ENCODE results near the gene ALDH1L2. TPM values are rescaled to one million over a fixed set of nuclear protein-coding genes. Genes with fewer than 3 reads are reported as not detected.

Gene ALDH1L2
- polyA plus RNA-seq, 1 donor (not counting 4 experiments of a cell fraction or from before 2014, with no cell fraction given) = 1.8 TPM

DNA sequence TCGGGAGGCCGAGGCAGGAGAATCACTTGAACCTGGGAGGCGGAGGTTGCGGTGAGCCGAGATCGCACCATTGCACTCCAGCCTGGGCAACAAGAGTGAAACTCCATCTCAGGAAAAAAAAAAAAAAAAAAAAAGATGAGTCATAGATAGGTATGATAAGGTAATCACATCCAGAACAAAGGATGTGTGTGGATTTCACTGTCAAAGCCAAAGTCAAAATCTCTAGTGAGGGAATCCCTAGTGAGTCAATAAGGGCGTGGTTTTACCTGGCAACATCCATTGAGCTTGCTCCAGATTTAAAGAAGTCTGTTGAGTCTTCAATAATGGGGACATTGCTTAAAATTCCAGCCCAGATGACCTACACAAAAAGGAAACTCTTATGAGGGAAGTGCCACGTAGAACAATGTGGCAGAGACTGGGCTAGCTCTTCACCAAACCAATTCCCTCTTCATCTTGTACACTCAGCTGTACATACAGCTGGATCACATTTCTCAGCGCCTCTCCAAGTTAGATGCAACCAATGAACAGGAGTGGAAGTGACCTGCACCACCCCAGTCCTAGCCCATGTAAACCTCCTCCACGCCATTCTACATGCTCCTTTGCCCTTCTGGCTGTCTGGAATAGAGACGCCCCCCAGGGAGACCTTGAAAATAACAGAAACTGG is 23.4 kb downstream of the ALDH1L2 start:
- no peaks in the 10 kb centered on the region for H3K79me2 ChIP-seq (ENCODE audit: control insufficient read depth, insufficient read depth, low read length)
- no peaks in the 10 kb centered on the region for H3K9me1 ChIP-seq (ENCODE audit: control insufficient read depth, extremely low read depth, insufficient read depth, low read length)
- dilution Hi-C loops (cut with MboI; ENCODE audit: extremely low pct_ligation_motif_present, low sequenced_read_pairs) = no loop called here
- H3K36me3 ChIP-seq (ENCODE audit: control insufficient read depth in 2 of 2, extremely low read depth in 1 of 2, insufficient read depth in 2 of 2, low read length in 2 of 2) = no peaks in the 10 kb centered on the region
- TF ChIP-seq, protein P1, sequence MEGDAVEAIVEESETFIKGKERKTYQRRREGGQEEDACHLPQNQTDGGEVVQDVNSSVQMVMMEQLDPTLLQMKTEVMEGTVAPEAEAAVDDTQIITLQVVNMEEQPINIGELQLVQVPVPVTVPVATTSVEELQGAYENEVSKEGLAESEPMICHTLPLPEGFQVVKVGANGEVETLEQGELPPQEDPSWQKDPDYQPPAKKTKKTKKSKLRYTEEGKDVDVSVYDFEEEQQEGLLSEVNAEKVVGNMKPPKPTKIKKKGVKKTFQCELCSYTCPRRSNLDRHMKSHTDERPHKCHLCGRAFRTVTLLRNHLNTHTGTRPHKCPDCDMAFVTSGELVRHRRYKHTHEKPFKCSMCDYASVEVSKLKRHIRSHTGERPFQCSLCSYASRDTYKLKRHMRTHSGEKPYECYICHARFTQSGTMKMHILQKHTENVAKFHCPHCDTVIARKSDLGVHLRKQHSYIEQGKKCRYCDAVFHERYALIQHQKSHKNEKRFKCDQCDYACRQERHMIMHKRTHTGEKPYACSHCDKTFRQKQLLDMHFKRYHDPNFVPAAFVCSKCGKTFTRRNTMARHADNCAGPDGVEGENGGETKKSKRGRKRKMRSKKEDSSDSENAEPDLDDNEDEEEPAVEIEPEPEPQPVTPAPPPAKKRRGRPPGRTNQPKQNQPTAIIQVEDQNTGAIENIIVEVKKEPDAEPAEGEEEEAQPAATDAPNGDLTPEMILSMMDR (optimal IDR thresholded peaks at IDR 0.05 in 1 of 3, IDR thresholded peaks at IDR 0.05 in 1 of 3, conservative IDR thresholded peaks at IDR 0.05 in 1 of 3; ENCODE audit: extremely low read depth in 1 of 3, insufficient read depth in 2 of 3, low read length in 3 of 3) = no peak
- TF ChIP-seq EZH2 (IDR thresholded peaks at IDR 0.05; ENCODE audit: low read length) = no peak
- no peak overlapping the region for H2AFZ ChIP-seq (ENCODE audit: control insufficient read depth, low read length)
- no peak overlapping the region for H3K9ac ChIP-seq (ENCODE audit: control insufficient read depth, extremely low read depth, insufficient read depth, low read length)
- peak; percentile 84 for FAIRE-seq
- H3K27me3 ChIP-seq (ENCODE audit: control insufficient read depth, extremely low read depth, insufficient read depth, low read length) = no peaks in the 10 kb centered on the region
- peaks cover 5% of the 10 kb centered on the region for H3K4me1 ChIP-seq (ENCODE audit: control insufficient read depth, extremely low read depth, insufficient read depth, low read length)
- no peaks in the 10 kb centered on the region for H3K9me3 ChIP-seq (ENCODE audit: control insufficient read depth, low read depth, low read length)
- H3K4me3 ChIP-seq (ENCODE audit: control insufficient read depth in 2 of 3, extremely low read depth in 1 of 3, insufficient read depth in 2 of 3, low read depth in 1 of 3, low read length in 3 of 3) = no peak overlapping the region
- H3K4me2 ChIP-seq (ENCODE audit: control insufficient read depth, extremely low read depth, insufficient read depth, low read depth, low read length) = no peak overlapping the region
- H3K27ac ChIP-seq (ENCODE audit: control insufficient read depth, insufficient read depth, low read length) = no peak overlapping the region
- no peaks in the 10 kb centered on the region for H4K20me1 ChIP-seq (ENCODE audit: control insufficient read depth, extremely low read depth, insufficient read depth, low read length)
- DNase-seq (ENCODE audit: low read depth, low spot score) = peak; percentile 79

DNA sequence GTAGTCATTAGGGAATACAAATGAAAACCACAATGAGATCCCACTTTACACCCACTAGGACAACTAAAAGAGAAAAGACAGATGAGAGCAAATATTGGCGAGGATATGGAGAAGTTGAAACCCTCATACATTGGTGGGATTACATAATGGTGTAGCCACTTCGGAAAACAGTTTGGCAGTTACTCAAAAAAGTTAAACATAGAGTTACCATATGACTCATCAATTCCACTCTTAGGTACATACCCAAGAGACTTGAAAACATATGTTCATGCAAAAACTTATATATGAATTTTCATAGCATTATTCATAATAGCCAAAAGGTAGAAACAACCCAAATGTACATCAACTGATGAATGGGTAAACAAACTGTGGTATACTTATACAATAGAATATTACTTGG is 27.1 kb downstream of the ALDH1L2 start:
- no peak for FAIRE-seq

More for the DNA sequence above, 27.1 kb downstream of the ALDH1L2 start:
- Histone ChIP-seq H3K9me3 (ENCODE audit: control insufficient read depth, low read depth, low read length) (no peaks in the 10 kb centered on the region), H4K20me1 (ENCODE audit: control insufficient read depth, extremely low read depth, insufficient read depth, low read length) (no peaks in the 10 kb centered on the region), H3K27ac (ENCODE audit: control insufficient read depth, insufficient read depth, low read length) (no peak overlapping the region), H2AFZ (ENCODE audit: control insufficient read depth, low read length) (no peak overlapping the region), H3K9ac (ENCODE audit: control insufficient read depth, extremely low read depth, insufficient read depth, low read length) (no peak overlapping the region), H3K4me2 (ENCODE audit: control insufficient read depth, extremely low read depth, insufficient read depth, low read depth, low read length) (no peak overlapping the region), H3K27me3 (ENCODE audit: control insufficient read depth, extremely low read depth, insufficient read depth, low read length) (no peaks in the 10 kb centered on the region), H3K4me1 (ENCODE audit: control insufficient read depth, extremely low read depth, insufficient read depth, low read length) (peaks cover 5% of the 10 kb centered on the region), H3K79me2 (ENCODE audit: control insufficient read depth, insufficient read depth, low read length) (no peaks in the 10 kb centered on the region), H3K36me3 (ENCODE audit: control insufficient read depth in 2 of 2, extremely low read depth in 1 of 2, insufficient read depth in 2 of 2, low read length in 2 of 2) (no peaks in the 10 kb centered on the region), H3K9me1 (ENCODE audit: control insufficient read depth, extremely low read depth, insufficient read depth, low read length) (no peaks in the 10 kb centered on the region), H3K4me3 (ENCODE audit: control insufficient read depth in 2 of 3, extremely low read depth in 1 of 3, insufficient read depth in 2 of 3, low read depth in 1 of 3, low read length in 3 of 3) (no peak overlapping the region)
- DNase-seq (ENCODE audit: low read depth, low spot score) = no peak
- dilution Hi-C loops (cut with MboI; ENCODE audit: extremely low pct_ligation_motif_present, low sequenced_read_pairs) = no loop called here
- TF ChIP-seq, protein P1 (optimal IDR thresholded peaks at IDR 0.05 in 1 of 3, IDR thresholded peaks at IDR 0.05 in 1 of 3, conservative IDR thresholded peaks at IDR 0.05 in 1 of 3; ENCODE audit: extremely low read depth in 1 of 3, insufficient read depth in 2 of 3, low read length in 3 of 3) = no peak
- TF ChIP-seq EZH2 (IDR thresholded peaks at IDR 0.05; ENCODE audit: low read length) = no peak
